Mesothelial cell of epicardium (in vitro differentiated cells): Measurements from ENCODE around the gene SYCP2. TPM values are rescaled to one million over a fixed set of nuclear protein-coding genes. Genes with fewer than 3 reads are reported as not detected.

Experiments used
- DNase-seq, 2 experiments: peaks; one replicate each; pipeline ENCODE4 v3.0.0; 2021; ENCODE audit warnings: low spot score in 2 of 2; ENCODE audit not compliant: unreplicated experiment in 2 of 2
- H3K27ac Mint-ChIP-seq: 2 replicates; pipeline ENCODE4 v1.8.0; 2021; ENCODE audit warnings: mixed read lengths
- H3K27me3 Mint-ChIP-seq: 2 replicates; pipeline ENCODE4 v1.8.0; 2021; ENCODE audit warnings: low read depth, mixed read lengths
- H3K36me3 Mint-ChIP-seq: 2 replicates; pipeline ENCODE4 v1.8.0; 2021; ENCODE audit warnings: mixed read lengths
- H3K4me1 Mint-ChIP-seq: 2 replicates; pipeline ENCODE4 v1.8.0; 2021; ENCODE audit warnings: mixed read lengths
- H3K4me3 Mint-ChIP-seq: 2 replicates; pipeline ENCODE4 v1.8.0; 2021; ENCODE audit warnings: mild to moderate bottlenecking, moderate library complexity, mixed read lengths
- H3K9me3 Mint-ChIP-seq: 2 replicates; pipeline ENCODE4 v1.8.0; 2021; ENCODE audit warnings: mixed read lengths
- CTCF ChIP-seq: fragments of 200-600 bp; sonication (generic); IDR thresholded peaks from one replicate; pipeline ENCODE4 v1.5.0; 2021; ENCODE audit warnings: antibody characterized with exemption; ENCODE audit not compliant: unreplicated experiment
- total RNA-seq: library from RNA; stranded (reverse); gene quantifications from 3 replicates; pipeline ENCODE4 v1.2.1, GENCODE V29; 2021

The SYCP2 gene
- total RNA-seq, 1 donor from 2014 or later: 2.3 TPM

GRCh38 chr20:59947376-59947775 is 13.9 kb upstream of the SYCP2 start:
- H3K9me3 Mint-ChIP-seq: no peaks in the 10 kb centered on the region
- H3K4me1 Mint-ChIP-seq: peaks cover 63% of the 10 kb centered on the region
- DNase-seq: no peak
- no peaks in the 10 kb centered on the region for H3K27me3 Mint-ChIP-seq
- peaks cover 4% of the 10 kb centered on the region for H3K36me3 Mint-ChIP-seq
- no peak for TF ChIP-seq CTCF
- H3K27ac Mint-ChIP-seq: peak overlapping the region; percentile 80
- H3K4me3 Mint-ChIP-seq: no peak overlapping the region

GRCh38 chr20:59945731-59946130 is 12.3 kb upstream of the SYCP2 start:
- H3K27ac Mint-ChIP-seq: peak overlapping the region; percentile 96
- peaks cover 78% of the 10 kb centered on the region for H3K4me1 Mint-ChIP-seq
- no peak for TF ChIP-seq CTCF
- peaks cover 4% of the 10 kb centered on the region for H3K36me3 Mint-ChIP-seq
- H3K4me3 Mint-ChIP-seq: peak overlapping the region; percentile 42
- no peaks in the 10 kb centered on the region for H3K9me3 Mint-ChIP-seq
- DNase-seq: no peak
- no peaks in the 10 kb centered on the region for H3K27me3 Mint-ChIP-seq

- H3K4me1 Mint-ChIP-seq: peaks cover 80% of the 10 kb centered on the region
- H3K4me3 Mint-ChIP-seq: peak overlapping the region; percentile 42
- DNase-seq: no peak
- H3K27me3 Mint-ChIP-seq: no peaks in the 10 kb centered on the region
- no peaks in the 10 kb centered on the region for H3K9me3 Mint-ChIP-seq
- peaks cover 4% of the 10 kb centered on the region for H3K36me3 Mint-ChIP-seq
- TF ChIP-seq CTCF: no peak
- H3K27ac Mint-ChIP-seq: peak overlapping the region; percentile 96
Observed at GRCh38 chr20:59945175-59945574, 11.7 kb upstream of the SYCP2 start.

GRCh38 chr20:59944726-59945125 is 11.3 kb upstream of the SYCP2 start:
- no peaks in the 10 kb centered on the region for H3K9me3 Mint-ChIP-seq
- no peaks in the 10 kb centered on the region for H3K27me3 Mint-ChIP-seq
- H3K4me3 Mint-ChIP-seq: no peak overlapping the region
- no peak for TF ChIP-seq CTCF
- peaks cover 75% of the 10 kb centered on the region for H3K4me1 Mint-ChIP-seq
- DNase-seq: no peak
- peak overlapping the region; percentile 96 for H3K27ac Mint-ChIP-seq
- H3K36me3 Mint-ChIP-seq: peaks cover 4% of the 10 kb centered on the region

GRCh38 chr20:59942245-59942644 is 8.8 kb upstream of the SYCP2 start:
- H3K36me3 Mint-ChIP-seq: peaks cover 4% of the 10 kb centered on the region
- no peaks in the 10 kb centered on the region for H3K9me3 Mint-ChIP-seq
- TF ChIP-seq CTCF: no peak
- peaks cover 70% of the 10 kb centered on the region for H3K4me1 Mint-ChIP-seq
- H3K27me3 Mint-ChIP-seq: no peaks in the 10 kb centered on the region
- H3K27ac Mint-ChIP-seq: peak overlapping the region; percentile 25
- DNase-seq: no peak
- H3K4me3 Mint-ChIP-seq: no peak overlapping the region

- Mint-ChIP-seq H3K9me3 (no peaks in the 10 kb centered on the region), H3K27ac (peak overlapping the region; percentile 98), H3K27me3 (no peaks in the 10 kb centered on the region), H3K4me3 (peak overlapping the region; percentile 89), H3K36me3 (peaks cover 4% of the 10 kb centered on the region), H3K4me1 (peaks cover 61% of the 10 kb centered on the region)
- no peak for DNase-seq
- TF ChIP-seq CTCF: no peak
Observed at GRCh38 chr20:59940956-59941294, 7.5 kb upstream of the SYCP2 start.
